HG03064 (cell line): ENCODE results near the gene TMEM47.

ENCODE experiments used
- ATAC-seq: cut with Tn5 transposase; IDR thresholded peaks from one replicate; pipeline ENCODE4 v1.9.1; 2021; ENCODE audit warnings: low read depth; ENCODE audit not compliant: unreplicated experiment

TMEM47 gene

DNA sequence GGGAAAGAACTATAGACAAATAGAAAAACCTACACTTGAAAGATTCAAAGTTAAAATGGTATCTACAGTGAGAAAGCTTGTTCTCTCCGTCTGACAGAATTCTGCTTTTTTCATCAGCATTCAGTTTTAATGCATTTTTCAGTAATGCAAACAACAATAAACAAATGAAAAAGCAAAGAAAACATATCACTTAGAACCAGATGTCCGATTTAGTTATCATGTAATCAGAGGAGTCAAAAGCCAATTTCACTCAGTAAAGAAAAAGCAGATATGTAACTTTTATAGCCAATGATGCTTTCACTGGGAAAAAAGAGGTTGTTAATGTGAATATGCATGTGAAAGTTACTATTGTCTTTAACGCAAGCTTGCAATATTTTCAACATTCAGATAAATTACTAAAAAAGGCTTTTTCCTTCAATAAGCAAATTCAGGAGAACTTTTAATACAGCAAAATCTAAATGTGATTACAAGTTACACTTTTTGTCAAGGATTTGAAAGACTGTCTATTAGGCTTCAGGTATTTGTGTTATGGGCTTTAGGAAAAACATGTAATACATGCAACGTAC, 70.7 kb downstream of the TMEM47 start:
- no peak for ATAC-seq

DNA sequence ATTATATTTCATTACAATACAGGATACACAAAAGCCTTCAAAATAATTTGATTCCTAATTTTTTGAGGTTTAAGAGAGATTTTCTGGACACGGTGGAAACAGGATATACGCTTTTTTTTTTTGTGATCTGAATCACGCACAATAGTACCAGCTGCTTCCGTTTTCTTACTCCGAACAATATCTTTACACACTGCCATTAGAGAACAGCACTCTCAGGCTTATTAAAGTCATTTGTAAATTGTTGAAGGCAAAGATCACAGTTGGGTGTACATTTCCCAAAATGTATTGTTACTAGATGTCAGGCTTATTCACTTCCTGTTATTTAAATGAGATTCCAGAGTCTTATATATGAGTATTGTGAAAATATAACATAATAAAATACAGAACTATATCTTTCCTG, 71.5 kb downstream of the TMEM47 start:
- no peak for ATAC-seq

GRCh38 chrX:34584781-34585180, 72.3 kb downstream of the TMEM47 start:
- no peak for ATAC-seq

GRCh38 chrX:34580069-34580468, 77.0 kb downstream of the TMEM47 start:
- no peak for ATAC-seq

DNA sequence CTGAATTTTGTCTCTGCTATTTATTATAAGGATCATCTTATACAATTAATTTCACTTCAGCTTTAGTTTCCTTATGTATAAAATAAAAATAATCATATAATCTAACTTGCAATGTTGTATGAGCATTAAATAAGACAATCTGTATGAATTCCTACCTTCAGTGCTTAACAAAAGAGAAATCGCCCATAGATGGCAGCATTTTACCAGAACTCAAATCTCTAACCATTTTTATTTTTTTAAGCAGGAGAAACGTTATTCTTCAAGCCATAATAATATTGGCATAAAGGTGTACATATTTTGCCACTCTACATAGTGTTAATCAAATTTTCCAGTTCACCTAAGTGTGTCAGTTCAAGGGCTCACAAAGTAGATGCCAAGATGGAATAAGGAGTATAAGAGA, 78.8 kb downstream of the TMEM47 start:
- ATAC-seq = no peak
